NCI-H1417 treated with DMSO at 0.1 percent for 48 hours (cell line): Measurements from ENCODE around the gene IRF2BP2.

Source experiments
- DNase-seq: peaks from one replicate; lab custom pipeline; 2025; lab: John Stamatoyannopoulos, UW

The IRF2BP2 gene

DNA sequence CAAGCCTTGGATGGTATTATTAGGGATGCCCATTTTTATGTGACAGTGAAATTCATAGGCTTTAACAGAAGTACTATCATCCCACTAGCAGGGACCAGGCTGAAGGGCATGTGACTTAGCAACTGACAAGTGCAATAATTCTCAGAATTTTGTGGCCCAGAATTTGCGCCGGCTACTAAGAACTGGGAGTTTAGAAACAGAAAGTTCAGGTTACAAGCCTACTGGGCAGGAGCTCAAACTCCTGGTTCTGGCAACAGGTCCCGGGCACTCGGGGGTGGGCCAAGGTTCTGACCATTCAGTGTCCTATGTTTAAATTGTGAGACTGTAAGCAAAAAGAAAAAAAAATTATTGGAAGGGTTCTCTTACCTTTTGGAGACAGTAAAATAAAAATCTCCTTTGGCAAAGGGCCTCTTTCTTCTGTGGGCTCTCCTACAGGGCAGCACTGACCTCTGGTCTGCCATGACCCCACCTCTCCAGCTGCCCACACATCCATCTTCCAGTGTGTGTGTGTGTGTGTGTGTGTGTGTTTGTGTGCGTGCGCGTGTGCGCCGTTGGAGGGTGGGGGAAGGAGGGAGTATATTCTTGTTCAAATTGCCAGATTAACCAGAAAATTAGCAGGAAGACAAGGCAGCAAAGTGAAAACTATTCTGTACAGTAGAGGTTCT is 26.1 kb downstream of the IRF2BP2 start:
- no peak for DNase-seq

DNA sequence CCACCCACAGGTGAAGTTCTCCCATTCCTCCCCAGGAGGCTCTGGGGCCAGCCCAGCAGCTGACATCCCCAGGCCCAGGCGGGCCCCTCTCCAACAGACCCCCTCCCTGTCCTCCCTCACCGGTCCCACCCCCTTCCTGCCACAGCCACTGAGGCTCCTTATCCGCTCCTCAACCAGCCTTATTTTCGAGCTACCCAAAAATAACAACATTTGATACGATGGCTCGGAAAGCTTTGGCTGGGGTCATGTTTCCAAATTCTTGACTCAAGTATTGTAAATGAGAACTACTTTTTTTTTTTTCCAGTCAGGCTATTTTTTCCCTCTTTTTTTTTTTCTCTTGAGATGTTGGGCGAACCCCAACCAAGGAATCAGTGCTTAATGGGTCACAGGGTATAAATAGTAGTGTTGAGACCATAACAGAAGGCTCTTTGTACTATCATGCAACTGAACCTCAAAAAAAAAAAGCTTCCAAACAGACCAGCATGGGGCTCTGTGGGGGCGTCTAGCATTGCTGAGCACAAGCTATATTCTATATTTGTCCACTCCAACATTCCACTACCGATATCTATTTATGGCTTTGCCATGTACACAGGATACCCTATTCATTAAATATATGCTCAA is 27.2 kb downstream of the IRF2BP2 start:
- DNase-seq = no peak

DNA sequence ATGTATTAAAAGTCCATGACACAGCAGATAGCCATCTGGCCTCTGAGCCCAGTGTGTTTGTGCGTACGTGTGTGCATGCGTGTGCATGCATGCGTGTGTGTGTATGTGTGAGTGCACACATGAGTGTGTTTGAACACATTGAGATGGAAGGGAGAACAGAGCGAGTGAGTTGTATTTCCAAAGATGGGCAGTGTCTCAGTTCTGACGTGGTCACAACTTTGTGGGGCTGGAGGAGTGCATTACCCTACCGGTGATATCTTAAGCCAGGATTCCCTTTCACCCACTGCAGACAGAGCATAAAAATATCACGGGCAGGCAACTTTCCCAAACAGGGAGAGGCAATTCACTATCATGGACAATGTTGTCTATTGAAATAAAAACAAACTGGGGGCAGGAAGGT is 27.8 kb downstream of the IRF2BP2 start:
- no peak for DNase-seq

DNA sequence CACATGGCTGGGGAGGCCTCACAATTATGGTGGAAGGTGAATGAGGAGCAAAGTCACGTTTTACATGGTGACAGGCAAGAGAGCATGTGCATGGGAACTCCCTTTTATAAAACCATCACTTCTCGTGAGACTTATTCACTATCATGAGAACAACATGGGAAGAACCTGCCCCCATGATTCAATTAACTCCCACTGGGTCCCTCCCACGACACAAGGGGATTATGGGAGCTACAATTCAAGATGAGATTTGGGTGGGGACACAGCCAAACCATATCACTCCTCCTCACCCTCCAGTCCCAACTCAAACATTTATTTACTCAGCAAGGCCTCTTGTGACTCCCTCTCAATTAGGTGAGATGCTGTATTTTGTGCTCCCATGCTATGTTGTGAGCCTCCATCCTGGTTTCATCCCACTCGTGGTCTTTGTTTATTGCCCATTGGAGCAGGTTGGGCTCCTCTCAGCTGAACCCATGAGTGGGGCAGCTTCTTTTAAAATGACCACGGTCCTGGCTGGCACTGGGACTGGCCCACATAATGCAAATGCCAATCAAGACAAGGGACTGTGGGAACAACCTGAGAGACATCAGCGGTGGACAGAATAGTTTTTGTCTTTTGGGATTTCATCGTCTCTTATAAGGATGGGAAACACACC is 28.8 kb downstream of the IRF2BP2 start:
- no peak for DNase-seq

DNA sequence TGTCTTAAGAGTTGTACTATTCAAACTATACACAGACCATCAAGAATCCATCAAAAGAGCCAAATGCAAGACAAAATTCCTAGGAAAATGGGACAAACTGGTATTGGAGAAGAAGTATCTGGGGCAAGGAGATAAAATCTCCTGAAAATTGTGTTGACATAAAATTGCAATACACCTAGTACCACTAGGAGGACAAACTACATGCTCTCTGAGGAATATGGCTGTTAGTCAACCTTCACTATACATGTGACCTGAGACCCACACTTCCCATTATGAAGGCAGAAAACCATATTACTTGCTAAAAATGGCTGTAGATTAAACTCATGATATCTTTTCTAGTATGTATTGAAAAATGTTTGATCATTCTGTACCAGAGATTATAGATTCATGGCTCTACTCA is 30.0 kb downstream of the IRF2BP2 start:
- no peak for DNase-seq

DNA sequence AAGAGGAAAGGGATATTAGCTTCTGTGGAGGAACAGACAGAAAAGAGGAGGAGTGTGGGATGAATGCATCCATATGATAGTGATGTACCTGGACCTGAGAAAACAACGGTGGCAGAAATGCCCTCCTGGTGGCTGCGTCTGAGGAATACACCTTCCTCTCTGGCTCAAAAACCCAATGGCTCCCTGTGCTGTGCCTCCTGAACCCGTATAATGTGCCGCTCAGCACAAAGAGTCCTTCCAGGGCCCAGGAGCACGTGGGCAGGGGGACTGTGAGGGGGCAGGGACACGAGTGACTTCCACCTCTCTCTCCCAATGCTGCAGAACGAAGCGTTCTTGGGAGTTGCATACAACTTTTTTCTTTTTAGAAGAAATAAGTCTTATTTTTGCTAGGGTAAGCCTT is 31.2 kb downstream of the IRF2BP2 start:
- no peak for DNase-seq

DNA sequence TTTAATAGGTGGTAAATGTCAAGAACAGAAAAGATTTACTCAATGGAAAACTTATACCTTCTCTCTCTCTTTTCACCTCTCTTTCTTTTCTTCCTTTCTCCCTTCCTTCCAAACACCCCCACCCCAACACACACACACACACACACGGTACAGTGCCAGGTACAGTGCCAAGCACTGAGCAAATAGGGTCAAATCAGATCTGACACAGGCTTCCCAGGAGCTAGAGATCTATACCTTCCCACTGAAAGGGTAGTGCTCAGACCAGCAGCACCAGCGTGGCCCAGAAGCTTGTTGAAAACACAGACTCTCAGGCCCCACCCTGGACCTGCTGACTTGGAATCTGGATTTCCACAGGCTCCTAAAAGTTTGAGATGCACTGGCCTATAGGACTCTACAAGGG is 31.9 kb downstream of the IRF2BP2 start:
- DNase-seq = no peak

DNA sequence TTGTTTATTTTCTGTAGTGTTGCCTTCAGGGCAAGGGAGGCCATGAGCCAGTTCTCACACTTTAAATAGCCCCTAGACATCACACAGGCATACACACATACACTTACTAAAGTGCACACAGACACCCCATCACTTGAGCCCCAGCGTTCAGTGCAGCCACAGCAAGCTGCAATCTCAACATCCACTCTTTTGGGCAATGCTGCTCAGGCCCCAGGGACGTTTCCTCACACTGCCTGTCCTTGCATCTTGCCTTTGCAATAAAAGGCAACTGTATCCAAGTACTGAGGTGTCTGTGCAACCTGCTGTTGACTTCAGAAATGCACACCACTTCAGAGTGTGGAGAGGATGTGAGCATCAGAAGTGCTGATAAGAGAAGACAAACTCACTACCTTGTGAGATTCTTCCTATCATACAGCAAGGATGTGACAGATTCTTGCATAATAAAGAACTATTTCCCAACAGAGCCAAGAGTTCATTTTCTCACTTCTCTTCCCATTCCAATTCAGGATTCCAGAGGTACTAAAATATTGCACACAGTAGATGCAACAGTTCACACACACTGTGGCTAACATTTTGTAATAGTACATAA is 36.2 kb downstream of the IRF2BP2 start:
- DNase-seq = no peak

DNA sequence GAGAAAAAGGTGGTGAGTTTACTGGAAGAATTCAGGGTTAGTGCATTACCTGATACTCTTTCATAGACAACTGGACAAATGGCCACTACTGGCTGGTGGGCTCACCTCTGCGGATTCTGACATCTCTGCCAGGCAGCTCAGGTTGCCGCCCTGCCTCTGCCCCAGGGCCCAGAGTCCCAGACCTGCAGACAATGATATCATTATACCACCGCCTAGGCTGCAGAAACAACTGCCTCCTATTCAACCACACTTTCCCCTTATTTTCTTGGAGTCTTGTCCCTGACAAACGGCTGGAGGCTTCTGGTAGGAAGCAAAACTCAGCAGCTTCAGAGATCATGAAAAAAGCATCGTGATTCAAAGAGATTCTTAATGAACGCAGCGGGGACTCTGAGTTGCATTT is 37.0 kb downstream of the IRF2BP2 start:
- no peak for DNase-seq

DNA sequence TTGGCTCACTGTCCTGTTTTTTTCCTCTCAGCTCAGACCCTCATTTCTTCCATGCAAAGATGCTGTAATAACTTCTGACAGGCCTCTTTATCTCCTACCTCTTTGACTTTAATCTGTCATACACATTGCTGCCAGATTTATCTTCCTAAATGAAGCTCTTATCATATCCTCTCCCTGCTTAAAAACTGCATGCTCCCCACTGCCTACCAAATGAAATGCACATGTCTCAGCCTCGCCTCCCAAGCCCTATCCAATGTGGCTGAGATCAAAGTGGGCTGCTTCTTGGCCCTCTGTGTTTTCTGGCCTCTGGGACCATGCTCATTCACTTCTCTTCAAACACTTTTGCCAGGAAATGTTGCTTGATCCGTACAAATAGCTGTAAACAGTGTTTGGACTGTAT is 38.3 kb downstream of the IRF2BP2 start:
- no peak for DNase-seq

DNA sequence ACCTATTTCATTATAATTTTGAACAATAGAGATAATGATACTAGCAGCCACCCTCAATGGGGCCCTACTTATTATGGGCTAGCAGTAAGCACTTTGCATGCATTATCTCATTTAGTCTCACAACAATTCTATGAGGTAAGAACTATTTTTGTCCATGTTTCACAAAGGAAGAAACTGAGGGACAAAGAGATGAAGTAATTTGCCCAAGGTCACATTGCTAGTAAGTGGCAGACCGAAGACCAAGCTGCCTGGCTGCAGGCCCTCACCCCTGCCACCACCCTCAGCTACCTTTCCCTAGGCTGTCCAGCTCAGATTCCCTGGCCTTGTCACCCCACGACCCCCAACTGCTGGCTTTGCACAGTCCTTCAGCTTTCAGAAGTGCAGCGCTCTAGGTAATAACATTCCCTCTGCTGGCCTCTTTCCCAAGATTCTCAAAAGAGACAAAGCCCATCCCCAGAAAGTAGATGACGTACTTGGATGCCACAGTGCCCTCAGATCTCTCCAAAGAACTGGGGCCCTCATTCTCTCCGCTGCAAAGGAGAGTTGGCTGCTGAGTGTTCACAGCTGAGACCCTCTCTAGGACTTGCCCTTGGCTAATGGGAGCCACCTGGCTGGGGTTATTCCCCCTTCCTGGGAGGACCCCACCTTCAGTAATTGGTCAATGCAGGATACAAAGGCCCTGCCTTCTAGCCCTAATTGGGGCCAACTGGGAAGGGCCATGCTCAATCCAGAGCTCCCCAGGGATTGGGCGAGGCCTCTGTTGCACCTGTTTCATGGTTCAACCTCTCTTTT is 39.5 kb downstream of the IRF2BP2 start:
- no peak for DNase-seq

DNA sequence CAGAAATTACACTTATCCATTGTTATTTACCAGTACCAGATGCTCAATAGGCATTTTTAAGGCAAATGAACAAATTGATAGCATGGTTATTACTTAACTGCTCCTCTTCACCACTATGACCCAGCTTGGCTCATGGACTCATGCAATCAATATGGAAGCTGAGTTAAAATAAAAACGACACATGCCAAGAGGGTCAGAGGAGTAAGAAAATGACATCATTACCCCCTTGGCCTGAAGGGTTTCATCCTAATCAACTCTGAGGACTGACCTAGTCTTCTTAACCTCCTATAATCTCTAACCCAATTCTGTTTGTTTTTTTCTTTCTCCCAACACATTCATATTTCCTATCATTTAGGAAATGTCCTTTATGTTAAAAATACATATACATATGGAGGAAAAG is 41.6 kb downstream of the IRF2BP2 start:
- no peak for DNase-seq

DNA sequence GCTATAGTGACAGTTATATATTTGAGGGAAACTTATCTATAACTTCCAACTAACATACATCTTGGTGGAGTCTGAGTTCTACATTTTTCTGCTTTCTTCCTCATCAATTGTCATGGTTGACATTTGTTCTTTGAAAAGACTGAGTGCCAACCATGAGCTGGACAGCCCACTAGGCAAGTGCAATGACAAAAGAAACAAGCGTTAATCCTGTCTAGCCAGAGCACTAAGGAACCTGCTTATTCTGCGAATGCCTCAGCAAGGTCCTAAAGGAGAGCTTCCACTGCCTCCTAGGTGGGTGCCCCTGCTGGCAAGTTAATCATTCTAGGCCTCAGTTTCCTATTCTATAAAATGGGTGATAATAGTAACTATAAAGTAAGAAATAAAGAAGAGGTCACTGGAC is 44.8 kb downstream of the IRF2BP2 start:
- no peak for DNase-seq

DNA sequence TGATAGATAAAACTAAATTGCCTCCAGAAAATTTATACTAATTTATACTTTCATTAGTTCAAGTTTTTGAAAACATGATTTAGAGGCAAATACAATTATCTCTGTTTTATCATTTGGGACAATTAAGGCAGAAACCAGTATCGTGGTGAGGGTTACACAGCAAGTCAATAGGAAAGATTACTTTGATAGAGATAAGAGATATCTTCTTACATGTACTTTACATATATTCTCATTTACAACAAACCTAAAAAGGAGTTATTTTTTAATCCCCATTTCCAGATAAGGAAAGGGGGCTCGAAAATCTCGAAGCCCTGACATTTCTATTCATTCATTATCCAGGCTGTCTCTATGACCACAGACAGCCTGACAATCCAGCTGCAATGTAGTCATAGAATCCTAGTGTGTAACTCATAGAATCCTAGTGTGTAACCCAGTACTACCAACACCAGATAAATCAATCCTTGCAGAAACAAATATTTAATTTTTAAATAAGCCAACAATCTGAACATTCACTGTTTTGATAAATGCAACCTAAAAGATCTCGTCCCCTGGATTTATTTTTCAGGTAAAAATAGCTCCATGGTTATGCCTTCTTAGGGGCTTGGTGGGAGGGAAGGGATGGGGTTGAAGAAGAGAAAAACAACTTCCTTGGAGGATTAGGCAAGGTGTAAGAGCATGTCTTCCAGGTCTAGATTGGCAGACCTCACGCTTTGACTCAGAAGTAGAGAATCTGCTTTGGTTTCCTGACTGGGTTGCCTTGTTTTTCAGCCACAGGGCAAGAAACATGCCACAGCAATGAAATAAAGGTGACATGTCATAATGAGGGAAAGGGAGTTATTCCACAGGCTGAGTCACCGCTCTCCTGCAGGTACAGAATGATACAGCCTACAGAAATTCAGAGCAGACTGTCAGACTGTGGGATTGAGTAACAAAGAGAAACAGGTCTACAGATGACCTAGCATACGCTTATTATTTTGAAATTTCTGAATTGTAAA is 45.6 kb downstream of the IRF2BP2 start:
- DNase-seq = no peak

DNA sequence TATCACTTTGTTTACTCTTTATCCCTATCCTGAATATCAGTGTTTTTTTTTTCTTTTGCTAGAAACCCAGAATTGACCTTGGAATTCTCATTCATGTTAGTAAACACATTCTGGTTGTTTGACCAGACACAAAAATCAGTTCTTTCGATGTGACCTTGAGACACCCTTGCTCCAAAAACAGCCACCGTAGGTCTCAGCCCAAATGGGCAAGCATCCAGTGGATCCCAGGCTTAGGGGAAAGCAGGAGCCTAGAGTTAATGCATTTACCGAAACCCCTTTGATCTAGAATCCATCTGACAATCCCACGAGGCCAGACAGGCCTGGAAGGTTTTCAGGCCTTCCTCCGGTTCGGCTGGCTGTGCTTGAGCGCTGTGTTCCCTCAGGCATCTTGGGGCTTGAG is 47.6 kb downstream of the IRF2BP2 start:
- DNase-seq = no peak

DNA sequence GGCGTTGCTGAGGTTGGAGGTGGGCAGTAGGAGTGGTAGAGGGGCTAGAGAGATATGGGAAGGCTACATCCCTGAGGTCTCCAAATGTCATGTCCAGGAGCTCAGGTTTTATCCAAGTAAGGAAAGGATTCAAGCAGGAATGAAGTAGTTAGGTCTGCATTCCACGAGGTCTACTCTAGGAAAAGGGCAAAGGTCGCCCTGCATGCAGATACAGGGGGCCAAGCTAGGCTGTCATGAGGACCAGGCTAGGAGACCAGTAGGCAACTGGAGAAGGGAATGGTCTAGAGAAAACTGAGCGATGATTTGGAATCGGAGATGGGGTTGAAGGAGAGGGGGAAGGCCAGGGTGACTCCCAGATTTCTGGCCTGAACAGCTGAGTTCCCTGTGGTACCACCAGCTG is 48.7 kb downstream of the IRF2BP2 start:
- DNase-seq = no peak

DNA sequence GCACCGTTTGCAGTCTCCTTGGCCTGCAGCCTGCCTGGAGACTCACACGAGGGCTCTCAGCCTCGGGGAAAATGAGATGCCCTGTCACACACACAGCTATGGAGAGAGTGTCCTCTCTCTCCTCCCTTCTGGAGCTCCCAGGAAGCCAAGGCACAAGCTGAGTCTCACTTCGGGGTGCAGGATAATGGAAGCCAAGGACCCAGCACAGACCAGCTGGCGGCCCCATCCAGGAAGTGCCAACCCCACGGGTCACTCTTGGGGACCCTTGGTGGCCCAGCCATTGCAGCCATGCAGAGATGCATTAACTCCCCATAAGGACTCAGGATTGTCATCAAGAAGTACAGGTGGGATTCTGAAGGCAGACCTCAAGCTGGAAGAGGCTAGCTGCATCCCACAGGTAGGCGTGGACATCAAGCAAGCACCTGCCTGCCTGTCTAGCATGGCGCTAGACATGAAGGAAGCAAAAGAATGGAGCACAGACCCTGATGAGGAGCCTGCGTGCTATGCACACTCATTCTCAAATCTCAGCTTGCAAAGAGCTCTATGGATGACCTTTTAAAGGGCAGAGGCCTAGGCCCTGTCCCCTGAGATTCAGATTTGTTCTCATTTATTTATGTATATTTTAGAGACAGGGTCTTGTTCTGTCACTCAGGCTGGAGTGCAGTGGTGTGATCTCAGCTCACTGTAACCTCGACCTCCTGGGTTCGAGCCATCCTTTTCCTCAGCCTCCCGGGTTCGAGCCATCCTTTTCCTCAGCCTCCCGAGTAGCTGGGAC is 49.9 kb downstream of the IRF2BP2 start:
- DNase-seq = no peak

DNA sequence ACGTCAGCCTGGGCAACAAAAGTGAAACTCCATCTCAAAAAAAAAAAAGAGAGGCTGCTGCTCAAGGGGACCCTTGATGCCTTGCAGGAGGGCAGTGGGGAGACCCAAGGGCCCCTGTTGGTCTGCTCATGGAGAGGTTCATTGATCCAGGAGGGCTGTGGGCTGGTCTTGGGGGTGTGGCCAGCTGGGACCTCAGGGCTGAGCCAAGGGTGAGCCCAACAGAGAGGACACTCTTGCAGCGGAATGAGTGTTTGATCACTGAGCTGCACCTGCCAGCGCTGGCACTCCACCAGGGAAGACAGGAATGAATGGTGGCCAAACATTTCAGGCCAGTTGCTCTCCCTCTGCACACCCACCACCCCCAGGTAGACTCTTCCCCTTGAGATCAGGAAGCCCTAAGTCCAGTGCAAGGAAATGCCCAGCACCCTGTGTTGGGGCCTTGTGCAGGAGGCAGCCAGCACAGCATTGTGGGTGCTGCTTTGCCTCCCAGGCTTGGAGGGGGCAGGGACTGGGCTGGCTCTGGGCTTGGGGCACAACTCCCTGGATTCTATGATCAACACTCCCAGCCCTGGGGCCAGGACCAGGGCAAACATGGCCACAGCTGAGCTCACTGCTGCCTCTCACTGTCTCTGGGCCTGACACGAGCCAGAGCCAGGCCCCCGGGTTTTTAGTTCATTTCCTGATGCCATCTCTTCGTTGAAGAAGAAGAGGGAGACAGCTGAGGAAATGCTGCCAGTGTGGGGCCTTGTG is 50.7 kb downstream of the IRF2BP2 start:
- no peak for DNase-seq

DNA sequence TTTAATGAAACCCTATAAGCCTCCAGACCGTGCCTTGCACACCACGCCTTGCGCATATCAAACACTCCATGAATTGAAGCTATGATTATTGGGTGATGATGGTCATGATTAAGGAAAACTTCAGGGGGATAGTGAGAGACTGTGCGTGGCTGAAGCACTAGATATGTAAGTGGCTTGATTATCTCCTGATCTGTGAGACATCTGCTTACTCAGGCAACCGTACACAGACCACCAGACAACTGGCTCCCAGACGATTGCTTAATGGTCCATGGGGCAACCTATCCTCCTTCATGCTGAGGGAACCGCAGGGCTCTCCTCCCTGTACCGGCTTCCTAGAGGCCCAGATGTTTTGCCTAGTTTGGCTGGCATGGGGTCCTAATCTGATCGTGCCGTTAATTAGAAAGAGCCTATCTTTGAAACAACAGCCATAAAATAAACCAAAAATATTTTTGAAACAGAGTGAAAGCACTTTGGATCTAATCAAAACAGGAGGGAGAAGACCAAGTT is 51.6 kb downstream of the IRF2BP2 start:
- DNase-seq = no peak
